NCI-H2196 treated with DMSO at 0.1 percent for 48 hours (cell line): ENCODE data around the gene RPN1.
"Not testable (repeated sequence)": the region's sequence is repeated elsewhere in the genome, so short reads cannot be mapped to it uniquely, and the experiment has no call there.

Experiments
- DNase-seq: peaks from one replicate; lab custom pipeline; 2025; ENCODE audit not compliant: unreplicated experiment; lab: John Stamatoyannopoulos, UW

The RPN1 gene

DNA sequence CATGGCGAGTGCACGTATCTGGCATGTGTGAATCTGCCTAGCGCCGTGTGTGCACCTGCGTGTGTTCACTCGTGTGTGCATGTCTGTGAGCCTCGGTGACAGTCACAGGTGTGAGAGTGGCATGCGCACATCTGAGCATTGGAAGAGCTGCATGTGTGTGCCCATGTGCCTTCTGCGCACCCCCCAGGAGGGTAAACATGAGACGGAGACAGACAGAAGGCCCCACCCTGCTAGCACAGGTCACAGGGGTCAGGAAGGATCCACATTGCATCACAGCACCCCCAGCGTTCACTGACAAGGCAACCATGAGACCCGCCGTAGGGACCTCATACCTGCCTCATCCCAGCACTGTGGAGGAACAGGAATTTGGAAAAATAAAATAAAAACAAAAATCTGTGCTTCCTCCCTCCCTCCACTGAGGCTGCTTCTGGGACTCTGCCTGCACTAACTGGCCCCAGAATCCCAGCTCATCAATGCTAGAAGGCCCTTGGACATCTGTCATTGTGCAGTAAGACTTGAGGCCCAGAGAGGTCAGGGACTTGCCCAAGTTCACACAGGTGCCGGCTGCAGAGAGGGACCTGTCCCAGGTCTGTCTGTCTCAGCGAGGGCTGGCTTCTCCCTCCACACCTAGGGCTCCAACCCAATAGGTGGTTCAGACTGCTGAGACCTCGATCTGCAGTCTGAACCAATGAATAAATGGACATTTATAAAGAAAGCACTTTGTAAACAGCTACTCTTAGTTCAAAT, 37.4 kb downstream of the RPN1 start:
- no peak for DNase-seq

- no peak for DNase-seq
Observed at GRCh38 chr3:128610451-128611070, 40.1 kb downstream of the RPN1 start.

DNA sequence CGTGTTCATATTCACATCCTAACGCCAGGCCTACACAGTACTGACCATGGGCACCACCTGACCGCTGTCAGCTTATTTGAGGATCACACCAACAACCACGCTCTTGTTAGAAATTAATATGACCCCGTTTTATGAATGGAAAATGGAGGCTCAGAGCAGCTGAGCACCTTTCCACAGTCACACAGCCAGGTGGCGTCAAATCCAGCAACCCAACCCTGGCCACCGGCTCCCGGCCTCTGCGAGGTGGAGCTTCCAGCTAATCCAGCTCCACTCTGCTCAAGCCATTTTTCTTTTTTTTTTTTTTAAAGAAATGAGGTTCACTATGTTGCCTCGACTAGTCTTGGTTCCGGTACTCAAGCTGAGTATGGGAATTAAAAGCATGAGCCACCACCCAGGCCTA, 41.3 kb downstream of the RPN1 start:
- no peak for DNase-seq

DNA sequence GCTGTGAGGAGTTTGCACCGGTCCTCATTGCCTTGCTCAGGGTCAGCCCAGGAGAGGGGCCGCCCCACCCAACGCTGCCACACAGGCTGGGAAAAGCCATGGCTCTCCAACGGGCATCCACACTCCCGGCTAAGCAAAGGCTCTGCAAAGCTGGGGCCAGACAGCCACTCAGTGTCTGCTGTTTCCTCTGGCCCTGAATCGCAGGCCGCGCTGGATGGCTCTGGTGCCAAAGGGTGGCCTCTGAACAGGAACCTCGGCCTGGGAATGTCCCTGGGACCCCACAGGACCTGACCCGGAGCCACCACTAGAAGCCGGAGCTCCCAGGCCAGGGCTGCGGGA, 42.9 kb downstream of the RPN1 start:
- no peak for DNase-seq

DNA sequence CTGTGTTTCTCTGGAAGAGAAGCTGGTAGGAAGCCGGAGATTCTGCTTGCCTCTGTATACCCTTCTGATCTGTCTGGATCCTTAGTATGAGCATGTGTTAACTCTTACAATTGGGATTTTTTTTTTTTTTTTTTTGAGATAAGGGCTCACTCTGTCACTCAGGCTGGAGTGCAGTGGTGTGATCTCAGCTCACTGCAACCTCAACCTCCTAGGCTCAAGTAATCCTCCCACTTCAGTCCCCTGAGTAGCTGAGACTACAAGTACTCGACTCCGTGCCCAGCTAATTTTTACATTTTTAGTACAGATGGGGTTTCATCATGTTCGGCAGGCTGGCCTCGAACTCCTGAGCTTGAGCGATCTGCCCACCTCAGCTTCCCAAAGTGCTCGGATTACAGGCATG, 44.5 kb downstream of the RPN1 start:
- DNase-seq = no peak

- DNase-seq = no peak
Observed at GRCh38 chr3:128605091-128606046, 45.2 kb downstream of the RPN1 start.

- DNase-seq = no peak
Observed at GRCh38 chr3:128603811-128604775, 46.5 kb downstream of the RPN1 start.

GRCh38 chr3:128603313-128603712, 47.3 kb downstream of the RPN1 start:
- DNase-seq = no peak

DNA sequence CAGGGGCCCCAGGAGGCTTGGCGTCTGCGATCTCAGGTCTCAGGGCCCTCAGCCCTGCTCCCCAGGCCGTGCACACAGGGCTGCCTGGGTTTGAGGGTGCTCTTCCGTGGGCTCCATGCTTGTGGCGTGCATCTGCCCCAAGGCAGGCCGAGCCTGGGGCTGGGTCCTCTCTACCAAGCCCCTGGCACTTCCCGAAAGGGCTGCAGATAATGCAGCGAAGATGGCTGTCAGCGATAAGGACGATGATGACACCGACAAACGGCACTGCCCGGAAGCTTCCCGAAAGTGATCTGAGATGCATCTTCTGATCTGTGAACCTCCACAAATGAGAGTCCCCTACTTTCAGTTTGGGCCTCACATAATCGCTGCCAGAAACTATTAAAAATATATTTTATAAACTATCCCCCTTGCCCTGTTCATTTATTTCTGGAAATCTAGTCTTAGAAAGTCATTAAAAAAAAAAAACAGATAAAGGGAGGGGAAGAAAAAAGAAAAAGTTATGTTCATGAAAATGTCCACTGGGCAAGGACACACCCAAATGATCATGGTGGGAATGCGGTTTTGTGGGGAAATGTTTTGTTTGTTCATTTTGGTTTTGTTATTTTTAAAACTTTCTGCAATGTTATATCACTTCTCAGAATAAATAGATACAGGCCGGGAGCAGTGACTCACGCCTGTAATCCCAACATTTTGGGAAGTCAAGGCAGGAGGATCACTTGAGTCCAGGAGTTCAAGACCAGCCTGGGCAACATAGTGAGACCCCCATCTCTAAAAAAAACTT, 51.5 kb downstream of the RPN1 start:
- DNase-seq = no peak

GRCh38 chr3:128597900-128598299, 52.7 kb downstream of the RPN1 start:
- DNase-seq = no peak

- no peak for DNase-seq
Observed at GRCh38 chr3:128592864-128593263, 57.8 kb downstream of the RPN1 start.

DNA sequence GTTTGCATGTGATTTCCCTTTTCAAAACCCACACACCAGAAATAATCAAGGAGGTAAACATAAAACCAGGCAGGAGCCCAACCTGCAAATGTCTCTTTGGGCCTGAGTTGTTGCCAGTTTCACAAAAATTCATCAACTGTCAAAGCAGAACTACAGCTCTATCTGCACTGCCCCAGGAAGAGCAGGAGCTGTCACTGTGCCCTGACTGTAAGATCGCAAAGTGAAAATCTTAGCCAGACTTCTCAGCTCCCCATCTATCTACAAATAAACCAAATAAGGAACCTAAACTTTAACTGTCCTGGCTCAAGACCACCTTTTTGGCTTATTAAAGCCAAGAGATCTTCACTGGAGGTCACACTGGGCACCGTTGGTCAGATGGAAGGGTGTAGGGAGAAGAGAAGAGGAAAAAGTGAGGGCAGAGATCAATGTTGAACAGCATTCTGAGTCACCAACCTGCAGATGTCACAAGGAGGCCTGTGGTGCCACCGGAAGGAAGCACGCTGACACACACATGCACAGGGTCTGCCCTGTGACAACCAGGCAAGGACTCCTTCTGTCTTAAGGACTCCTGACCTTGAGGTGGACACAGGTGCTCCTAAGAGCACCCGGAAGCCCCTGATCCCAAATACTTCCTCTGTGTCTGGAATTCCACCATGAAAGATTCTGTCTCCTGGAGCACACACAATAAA, 58.7 kb downstream of the RPN1 start:
- DNase-seq = no peak

- DNase-seq = no peak
Observed at GRCh38 chr3:128590948-128591347, 59.7 kb downstream of the RPN1 start.

DNA sequence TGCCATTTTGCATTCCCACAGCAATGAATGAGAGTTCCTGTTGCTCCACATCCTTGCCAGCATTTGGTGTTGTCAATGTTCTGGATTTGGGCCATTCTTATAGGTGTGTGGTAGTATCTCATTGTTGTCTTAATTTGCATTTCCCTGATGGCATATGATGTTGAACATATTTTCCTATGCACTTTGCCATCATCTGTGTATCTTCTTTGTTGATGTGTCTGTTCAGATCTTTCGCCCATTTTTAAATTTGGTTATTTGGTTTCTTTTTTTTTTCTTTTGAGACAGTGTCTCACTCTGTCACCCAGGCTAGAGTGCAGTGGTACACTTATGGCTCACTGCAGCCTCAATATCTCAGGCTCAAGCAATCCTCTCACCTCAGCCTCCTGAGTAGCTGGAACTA, 60.6 kb downstream of the RPN1 start:
- DNase-seq = not testable (repeated sequence)

DNA sequence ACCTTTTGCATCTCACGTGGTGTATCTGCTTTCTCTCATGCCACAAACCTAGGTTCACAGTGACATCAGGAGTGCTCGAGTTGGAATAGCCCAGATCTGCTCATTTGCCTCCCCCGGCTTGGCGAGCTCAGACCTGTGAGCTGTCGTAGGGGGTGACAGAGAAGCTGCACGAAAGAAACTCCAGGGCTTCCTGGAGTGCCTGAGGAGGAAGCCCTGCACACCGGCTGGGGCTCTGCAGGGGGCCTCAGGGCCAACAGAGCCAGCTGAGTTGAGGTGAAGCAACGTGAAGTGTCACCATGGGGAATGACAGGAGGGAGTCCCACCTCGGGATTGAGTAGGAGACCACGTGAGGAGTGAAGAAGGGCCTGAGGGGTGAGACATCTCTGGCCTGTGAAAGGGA, 62.5 kb downstream of the RPN1 start:
- no peak for DNase-seq

- no peak for DNase-seq
Observed at GRCh38 chr3:128587391-128587790, 63.2 kb downstream of the RPN1 start.

GRCh38 chr3:128586932-128587331, 63.7 kb downstream of the RPN1 start:
- DNase-seq = not testable (repeated sequence)

GRCh38 chr3:128586391-128586790, 64.2 kb downstream of the RPN1 start:
- not testable (repeated sequence) for DNase-seq

DNA sequence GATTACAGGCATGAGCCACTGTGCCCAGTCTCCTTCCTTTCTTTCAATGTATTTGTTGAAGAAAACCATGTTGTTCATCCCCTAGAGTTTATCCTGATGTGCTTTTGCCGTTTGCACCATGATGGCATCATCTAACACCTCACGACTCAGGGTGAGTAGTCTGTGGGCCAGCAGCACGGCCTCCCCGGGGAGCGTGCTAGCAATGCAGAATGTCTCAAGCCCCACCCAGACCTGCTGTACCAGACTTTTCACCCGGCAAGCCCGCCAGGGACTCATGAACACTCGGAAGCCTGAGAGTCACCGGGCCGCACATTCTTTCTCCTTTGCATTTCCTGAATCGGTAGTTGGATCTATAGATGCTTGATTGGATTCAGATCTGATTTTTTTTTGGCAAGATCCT, 64.6 kb downstream of the RPN1 start:
- DNase-seq = no peak
